Measurements from ENCODE around the gene NSUN2. TPM values are rescaled to one million over a fixed set of nuclear protein-coding genes. Genes with fewer than 3 reads are reported as not detected.

Gene NSUN2
- total and polyA plus RNA-seq, 2 donors (not counting 3 experiments of a cell fraction or from before 2014, with no cell fraction given), result 53.7 to 73.0 TPM

DNA sequence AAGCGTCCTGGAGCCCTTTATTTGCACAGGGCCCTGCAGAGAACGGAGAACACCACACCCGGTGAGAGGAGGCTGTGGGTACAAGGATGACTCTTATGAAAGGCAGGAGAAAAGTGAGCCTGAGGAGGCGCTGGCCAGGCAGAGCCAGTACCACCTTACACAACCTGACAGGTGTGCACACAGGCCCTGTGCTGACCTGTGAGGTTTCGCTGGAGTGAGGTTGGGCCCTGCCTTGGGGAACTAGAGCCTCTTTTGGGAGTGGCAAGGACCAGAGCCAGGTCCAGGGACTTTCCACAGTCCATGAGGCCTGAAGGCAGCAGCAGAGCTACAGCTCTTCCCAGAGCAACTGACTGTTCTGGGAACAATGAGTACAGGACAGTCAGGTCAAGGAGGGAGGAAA, 3.4 kb upstream of the NSUN2 start:
- intact Hi-C loops (cut with micrococcal nuclease) (no loop called here), dilution Hi-C loops (cut with MboI; ENCODE audit: extremely low pct_ligation_motif_present, low sequenced_read_pairs) (loop anchor here (25.0 kb wide), 1 partner anchor 101 kb away; no protein-coding TSS in a partner anchor)
- no peak for DNase-seq (ENCODE audit: low read depth, low spot score)
- H4K20me1 ChIP-seq (replicated peaks; ENCODE audit: control insufficient read depth, extremely low read depth, insufficient read depth, low read length), result no peaks in the 10 kb centered on the region
- ChIA-PET CTCF (no interaction called here), POLR2A (no interaction called here)
- H3K9me1 ChIP-seq (replicated peaks; ENCODE audit: control insufficient read depth, extremely low read depth, insufficient read depth, low read length), result no peaks in the 10 kb centered on the region
- no peak for FAIRE-seq
- H3K27ac ChIP-seq (ENCODE audit: insufficient read depth, low read depth, low read length), result no peak overlapping the region
- TF ChIP-seq MYC (IDR thresholded peaks at IDR 0.05; ENCODE audit: low read depth, low read length) (no peak), JUN (IDR thresholded peaks at IDR 0.05; ENCODE audit: borderline replicate concordance, insufficient read depth, insufficient read length, low read depth) (no peak), GATA2 (IDR thresholded peaks at IDR 0.05; ENCODE audit: insufficient read depth, insufficient read length, low read depth, low read length) (no peak), EZH2 (IDR thresholded peaks at IDR 0.05; ENCODE audit: borderline replicate concordance, low read depth, low read length, severe bottlenecking) (no peak), POLR2AphosphoS5 (IDR thresholded peaks at IDR 0.05; ENCODE audit: insufficient read depth, low read depth, low read length) (no peak), FOS (IDR thresholded peaks at IDR 0.05; ENCODE audit: borderline replicate concordance, insufficient read depth, low read length) (no peak), POLR2A (IDR thresholded peaks at IDR 0.05; ENCODE audit: low read depth, low read length) (no peak)
- TF ChIP-seq, protein P1, sequence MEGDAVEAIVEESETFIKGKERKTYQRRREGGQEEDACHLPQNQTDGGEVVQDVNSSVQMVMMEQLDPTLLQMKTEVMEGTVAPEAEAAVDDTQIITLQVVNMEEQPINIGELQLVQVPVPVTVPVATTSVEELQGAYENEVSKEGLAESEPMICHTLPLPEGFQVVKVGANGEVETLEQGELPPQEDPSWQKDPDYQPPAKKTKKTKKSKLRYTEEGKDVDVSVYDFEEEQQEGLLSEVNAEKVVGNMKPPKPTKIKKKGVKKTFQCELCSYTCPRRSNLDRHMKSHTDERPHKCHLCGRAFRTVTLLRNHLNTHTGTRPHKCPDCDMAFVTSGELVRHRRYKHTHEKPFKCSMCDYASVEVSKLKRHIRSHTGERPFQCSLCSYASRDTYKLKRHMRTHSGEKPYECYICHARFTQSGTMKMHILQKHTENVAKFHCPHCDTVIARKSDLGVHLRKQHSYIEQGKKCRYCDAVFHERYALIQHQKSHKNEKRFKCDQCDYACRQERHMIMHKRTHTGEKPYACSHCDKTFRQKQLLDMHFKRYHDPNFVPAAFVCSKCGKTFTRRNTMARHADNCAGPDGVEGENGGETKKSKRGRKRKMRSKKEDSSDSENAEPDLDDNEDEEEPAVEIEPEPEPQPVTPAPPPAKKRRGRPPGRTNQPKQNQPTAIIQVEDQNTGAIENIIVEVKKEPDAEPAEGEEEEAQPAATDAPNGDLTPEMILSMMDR (IDR thresholded peaks at IDR 0.05; ENCODE audit: extremely low read depth in 1 of 2, insufficient read depth in 1 of 2, low read depth in 1 of 2, low read length in 2 of 2), result no peak
- TF ChIP-seq, protein P2, sequence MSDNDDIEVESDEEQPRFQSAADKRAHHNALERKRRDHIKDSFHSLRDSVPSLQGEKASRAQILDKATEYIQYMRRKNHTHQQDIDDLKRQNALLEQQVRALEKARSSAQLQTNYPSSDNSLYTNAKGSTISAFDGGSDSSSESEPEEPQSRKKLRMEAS (IDR thresholded peaks at IDR 0.05; ENCODE audit: insufficient read depth, insufficient read length), result no peak
- H3K4me3 ChIP-seq (replicated peaks in 1 of 3; ENCODE audit: insufficient read depth in 1 of 3, low read depth in 1 of 3, low read length in 3 of 3), result no peak overlapping the region
- no peak overlapping the region for H3K4me2 ChIP-seq (ENCODE audit: insufficient read depth, low read length)
- H3K27me3 ChIP-seq (ENCODE audit: control insufficient read depth in 2 of 2, insufficient read depth in 2 of 2, low read length in 2 of 2), result no peaks in the 10 kb centered on the region
- peaks cover 15% of the 10 kb centered on the region for H3K4me1 ChIP-seq (ENCODE audit: control insufficient read depth, extremely low read depth, insufficient read depth, low read length)
- H3K79me2 ChIP-seq (ENCODE audit: control insufficient read depth, insufficient read depth, low read length), result peaks cover 33% of the 10 kb centered on the region
- no peak overlapping the region for H2AFZ ChIP-seq (ENCODE audit: low read depth, low read length)
- no peak overlapping the region for H3K9ac ChIP-seq (replicated peaks; ENCODE audit: extremely low read depth, insufficient read depth, low read length)
- no TSS peak for BruUV-seq (replicated peaks)
- H3K36me3 ChIP-seq (ENCODE audit: control insufficient read depth in 2 of 2, extremely low read depth in 1 of 2, insufficient read depth in 2 of 2, low read length in 2 of 2), result peaks cover 0 to under 1% of the 10 kb centered on the region in 2 experiments
- H3K9me3 ChIP-seq (replicated peaks; ENCODE audit: control insufficient read depth, insufficient read depth, low read length), result no peaks in the 10 kb centered on the region
